Measurements from ENCODE around the gene C7orf25. TPM values are rescaled to one million over a fixed set of nuclear protein-coding genes. Genes with fewer than 3 reads are reported as not detected.
"Not testable (repeated sequence)": the region's sequence is repeated elsewhere in the genome, so short reads cannot be mapped to it uniquely, and the experiment has no call there.

Gene C7orf25
- total RNA-seq, 1 donor from 2014 or later, result 14.4 TPM

DNA sequence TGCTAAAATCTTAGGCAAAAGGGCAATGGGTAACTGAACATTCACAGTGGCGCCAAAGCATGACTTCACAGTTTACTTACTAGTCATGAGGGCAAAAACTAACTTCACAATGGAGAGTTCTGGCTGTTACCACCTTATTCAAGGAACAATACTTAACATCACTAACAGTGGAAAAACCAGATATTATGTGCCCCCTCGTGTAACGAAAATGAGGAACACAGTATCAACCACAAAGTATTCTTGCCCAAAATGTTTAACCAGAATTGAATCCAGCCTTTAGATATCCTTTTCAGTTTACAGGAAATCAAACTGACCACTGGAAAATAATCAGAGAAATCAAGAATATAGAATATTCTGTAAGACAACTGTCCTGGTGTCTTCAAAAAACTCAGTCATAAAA is 9.5 kb downstream of the C7orf25 start:
- Histone ChIP-seq H3K36me3 (ENCODE audit: control insufficient read depth, insufficient read depth, low read length) (no peaks in the 10 kb centered on the region), H3K4me3 (ENCODE audit: low read depth, low read length) (no peak overlapping the region), H3K27me3 (ENCODE audit: control insufficient read depth, insufficient read depth, low read length) (no peaks in the 10 kb centered on the region)
- TF ChIP-seq, protein P1, sequence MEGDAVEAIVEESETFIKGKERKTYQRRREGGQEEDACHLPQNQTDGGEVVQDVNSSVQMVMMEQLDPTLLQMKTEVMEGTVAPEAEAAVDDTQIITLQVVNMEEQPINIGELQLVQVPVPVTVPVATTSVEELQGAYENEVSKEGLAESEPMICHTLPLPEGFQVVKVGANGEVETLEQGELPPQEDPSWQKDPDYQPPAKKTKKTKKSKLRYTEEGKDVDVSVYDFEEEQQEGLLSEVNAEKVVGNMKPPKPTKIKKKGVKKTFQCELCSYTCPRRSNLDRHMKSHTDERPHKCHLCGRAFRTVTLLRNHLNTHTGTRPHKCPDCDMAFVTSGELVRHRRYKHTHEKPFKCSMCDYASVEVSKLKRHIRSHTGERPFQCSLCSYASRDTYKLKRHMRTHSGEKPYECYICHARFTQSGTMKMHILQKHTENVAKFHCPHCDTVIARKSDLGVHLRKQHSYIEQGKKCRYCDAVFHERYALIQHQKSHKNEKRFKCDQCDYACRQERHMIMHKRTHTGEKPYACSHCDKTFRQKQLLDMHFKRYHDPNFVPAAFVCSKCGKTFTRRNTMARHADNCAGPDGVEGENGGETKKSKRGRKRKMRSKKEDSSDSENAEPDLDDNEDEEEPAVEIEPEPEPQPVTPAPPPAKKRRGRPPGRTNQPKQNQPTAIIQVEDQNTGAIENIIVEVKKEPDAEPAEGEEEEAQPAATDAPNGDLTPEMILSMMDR (IDR thresholded peaks at IDR 0.05; ENCODE audit: insufficient read depth, low read length, poor library complexity, severe bottlenecking), result no peak
- no peak for DNase-seq (ENCODE audit: low read depth)

DNA sequence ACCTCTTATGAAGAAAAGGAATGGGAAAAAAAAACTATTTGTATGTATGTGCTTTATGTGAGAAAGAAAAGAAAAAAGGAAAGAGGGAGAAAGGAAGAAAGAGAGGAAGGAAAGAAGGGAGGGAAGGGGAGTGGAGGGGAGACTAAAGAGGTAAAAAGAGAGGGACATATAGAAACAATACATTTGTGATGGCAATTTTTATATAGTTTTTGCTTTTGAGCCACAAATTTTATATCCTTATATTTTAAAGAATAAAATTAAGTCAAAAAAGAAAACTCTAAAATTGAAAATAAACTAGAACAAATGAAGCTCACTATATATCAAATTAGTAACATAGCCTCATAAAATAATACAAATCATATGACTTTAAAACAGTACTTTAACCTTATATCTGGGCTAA is 11.0 kb downstream of the C7orf25 start:
- DNase-seq (ENCODE audit: low read depth), result no peak
- TF ChIP-seq, protein P1 (IDR thresholded peaks at IDR 0.05; ENCODE audit: insufficient read depth, low read length, poor library complexity, severe bottlenecking), result no peak
- H3K4me3 ChIP-seq (ENCODE audit: low read depth, low read length), result no peak overlapping the region
- no peaks in the 10 kb centered on the region for H3K36me3 ChIP-seq (ENCODE audit: control insufficient read depth, insufficient read depth, low read length)
- H3K27me3 ChIP-seq (ENCODE audit: control insufficient read depth, insufficient read depth, low read length), result no peaks in the 10 kb centered on the region

DNA sequence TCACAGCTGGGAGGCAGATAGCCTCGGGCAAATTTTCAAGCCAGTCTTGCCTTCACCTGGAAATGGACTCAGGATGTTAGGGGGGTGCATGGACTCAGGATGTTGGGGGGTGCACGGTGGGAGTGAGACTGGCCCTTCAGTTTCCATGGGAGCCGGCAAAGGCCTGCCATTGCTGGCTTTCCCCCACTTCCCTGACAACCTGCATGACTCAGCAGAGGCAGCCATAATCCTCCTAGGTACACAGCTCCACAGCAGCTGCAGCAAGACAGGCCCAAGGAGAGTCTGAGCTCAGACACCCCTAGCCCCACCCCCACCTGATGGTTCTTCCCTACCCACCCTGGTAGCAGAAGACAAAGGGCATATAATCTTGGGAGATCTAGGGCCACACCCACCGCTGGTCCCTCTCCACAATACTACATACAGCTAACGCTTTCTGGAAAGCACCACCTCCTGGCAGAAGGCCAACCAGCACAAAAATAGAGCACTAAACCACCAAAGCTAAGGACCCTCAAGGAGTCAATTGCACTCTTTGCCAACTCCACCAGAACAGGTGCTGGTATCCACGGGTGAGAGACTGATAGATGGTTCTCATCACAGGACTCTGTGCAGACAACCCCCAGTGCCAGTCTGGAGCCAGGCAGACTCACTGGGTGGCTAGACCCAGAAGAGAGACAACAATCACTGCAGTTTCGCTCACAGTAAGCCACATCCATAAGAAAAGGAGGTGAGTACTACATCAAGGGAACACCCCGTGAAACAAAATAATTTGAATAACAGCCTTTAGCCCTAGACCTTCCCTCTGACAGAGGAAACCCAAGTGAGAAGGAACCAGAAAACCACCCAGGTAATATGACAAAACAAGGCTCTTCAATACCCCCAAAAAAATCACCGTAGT is 18.3 kb downstream of the C7orf25 start:
- H3K4me3 ChIP-seq (ENCODE audit: low read depth, low read length), result no peak overlapping the region
- TF ChIP-seq, protein P1 (IDR thresholded peaks at IDR 0.05; ENCODE audit: insufficient read depth, low read length, poor library complexity, severe bottlenecking), result no peak
- no peak for DNase-seq (ENCODE audit: low read depth)
- no peaks in the 10 kb centered on the region for H3K27me3 ChIP-seq (ENCODE audit: control insufficient read depth, insufficient read depth, low read length)
- no peaks in the 10 kb centered on the region for H3K36me3 ChIP-seq (ENCODE audit: control insufficient read depth, insufficient read depth, low read length)

DNA sequence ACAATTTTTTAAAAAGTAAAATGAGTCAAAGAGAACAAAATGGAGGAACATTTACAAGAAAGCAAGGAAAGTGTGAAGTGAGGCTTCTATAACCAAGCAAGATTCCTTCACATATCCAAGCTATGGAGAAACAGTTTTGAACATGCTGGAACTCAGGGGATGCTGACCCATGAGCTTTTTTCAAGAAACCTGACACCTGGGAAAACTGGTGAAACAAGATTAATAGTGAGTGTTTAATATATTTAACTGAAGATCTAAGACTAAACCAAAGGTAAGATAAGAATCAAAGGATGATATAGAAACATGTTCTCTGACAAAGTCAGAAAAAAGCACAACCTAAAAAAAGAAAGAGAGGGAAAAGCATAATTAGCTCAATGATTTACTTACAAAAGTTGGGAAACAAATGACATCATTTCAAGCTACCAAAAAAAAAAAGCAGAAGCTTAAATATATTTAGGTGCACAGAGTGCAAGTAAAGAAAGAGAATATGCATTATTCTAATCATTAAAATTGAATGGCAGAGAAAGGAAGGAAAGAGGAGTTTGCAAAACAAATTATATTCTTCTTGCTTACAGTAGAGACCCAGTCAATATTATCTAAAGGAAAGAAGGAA is 24.9 kb downstream of the C7orf25 start:
- DNase-seq (ENCODE audit: low read depth), result no peak
- no peak overlapping the region for H3K4me3 ChIP-seq (ENCODE audit: low read depth, low read length)

DNA sequence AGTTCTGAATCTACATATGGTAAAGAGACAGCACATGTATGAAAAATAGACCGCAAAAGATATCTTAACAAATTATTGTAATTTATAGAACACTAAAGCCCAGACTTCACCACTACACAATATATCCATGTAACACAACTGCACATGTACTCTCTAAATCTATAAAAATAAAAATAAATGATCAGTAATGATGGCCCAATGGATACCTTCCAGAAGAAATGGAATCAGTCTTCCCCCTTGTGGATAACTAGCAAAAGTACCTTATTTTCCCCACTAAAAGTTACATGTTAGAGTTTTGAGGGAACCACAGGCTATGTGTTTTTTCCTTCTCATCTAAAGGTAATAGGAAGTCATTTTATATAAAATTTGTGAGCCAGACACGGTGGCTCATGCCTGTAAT is 25.7 kb downstream of the C7orf25 start:
- H3K4me3 ChIP-seq (ENCODE audit: low read depth, low read length), result no peak overlapping the region
- no peak for DNase-seq (ENCODE audit: low read depth)

More for the DNA sequence above, 24.9 kb downstream of the C7orf25 start:
- Histone ChIP-seq H3K27me3 (ENCODE audit: control insufficient read depth, insufficient read depth, low read length) (no peaks in the 10 kb centered on the region), H3K36me3 (ENCODE audit: control insufficient read depth, insufficient read depth, low read length) (no peaks in the 10 kb centered on the region)
- TF ChIP-seq, protein P1 (IDR thresholded peaks at IDR 0.05; ENCODE audit: insufficient read depth, low read length, poor library complexity, severe bottlenecking), result no peak

DNA sequence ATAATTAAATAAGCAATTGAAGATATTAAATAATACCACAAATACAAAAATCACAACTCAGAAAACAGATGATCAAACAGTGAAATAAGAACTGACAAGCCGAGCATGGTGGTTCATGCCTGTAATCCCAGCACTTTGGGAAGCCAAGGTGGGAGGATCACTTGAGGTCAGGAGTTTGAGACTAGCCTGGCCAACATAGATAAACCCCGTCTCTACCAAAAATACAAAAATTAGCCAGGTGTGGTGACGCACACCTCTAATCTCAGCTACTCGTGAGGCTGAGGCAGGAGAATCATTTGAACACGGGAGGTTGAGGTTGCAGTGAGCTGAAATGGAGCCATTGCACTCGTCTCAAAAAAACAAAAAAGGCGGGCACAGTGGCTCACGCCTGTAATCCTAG is 26.7 kb downstream of the C7orf25 start:
- not testable (repeated sequence) for H3K36me3 ChIP-seq (ENCODE audit: control insufficient read depth, insufficient read depth, low read length); H3K27me3 ChIP-seq (ENCODE audit: control insufficient read depth, insufficient read depth, low read length); DNase-seq (ENCODE audit: low read depth); H3K4me3 ChIP-seq (ENCODE audit: low read depth, low read length)

More for the DNA sequence above, 25.7 kb downstream of the C7orf25 start:
- Histone ChIP-seq H3K36me3 (ENCODE audit: control insufficient read depth, insufficient read depth, low read length) (no peaks in the 10 kb centered on the region), H3K27me3 (ENCODE audit: control insufficient read depth, insufficient read depth, low read length) (no peaks in the 10 kb centered on the region)
- TF ChIP-seq, protein P1 (IDR thresholded peaks at IDR 0.05; ENCODE audit: insufficient read depth, low read length, poor library complexity, severe bottlenecking), result peak; percentile 39
